ENCODE measurements around the gene STXBP6.

STXBP6 gene

DNA sequence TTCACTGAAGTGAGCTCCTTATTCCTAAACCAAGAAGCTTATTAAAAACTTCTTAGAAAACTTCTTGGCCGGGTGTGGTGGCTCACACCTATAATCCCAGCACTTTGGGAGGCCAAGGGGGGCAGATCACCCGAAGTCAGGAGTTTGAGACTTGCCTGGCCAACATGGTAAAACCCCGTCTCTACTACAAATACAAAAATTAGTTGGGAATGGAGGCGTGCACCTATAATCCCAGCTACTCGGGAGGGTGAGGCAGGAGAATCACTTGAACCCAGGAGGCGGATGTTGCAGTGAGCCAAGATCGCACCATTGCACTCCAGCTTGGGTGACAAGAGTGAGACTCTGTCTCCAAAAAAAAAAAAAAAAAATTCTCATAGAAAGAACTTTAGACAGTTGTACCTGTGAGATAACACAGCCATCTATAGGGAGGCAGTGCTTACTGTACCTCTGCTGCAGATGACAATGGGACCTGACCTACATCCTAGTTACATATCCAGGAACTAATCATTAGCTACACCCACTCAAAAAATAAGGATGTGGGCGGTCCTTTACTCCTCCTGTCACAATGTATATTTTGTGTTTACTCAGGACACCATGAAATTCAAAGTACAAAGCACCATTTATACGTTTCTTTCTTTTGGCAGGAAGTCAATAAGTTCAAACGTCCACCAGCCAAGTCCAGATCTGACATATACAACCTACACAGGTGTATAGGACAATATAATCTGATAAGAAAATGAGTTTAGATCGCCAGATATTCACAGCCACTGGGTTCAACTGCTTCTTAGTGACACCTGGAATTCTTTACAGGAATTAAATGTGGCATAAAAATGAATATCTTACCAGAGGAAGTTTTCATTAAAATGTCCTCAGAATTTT is 14.9 kb downstream of the STXBP6 start:
- intact Hi-C loops (cut with DNase I) = no loop called here
- no peak for DNase-seq

DNA sequence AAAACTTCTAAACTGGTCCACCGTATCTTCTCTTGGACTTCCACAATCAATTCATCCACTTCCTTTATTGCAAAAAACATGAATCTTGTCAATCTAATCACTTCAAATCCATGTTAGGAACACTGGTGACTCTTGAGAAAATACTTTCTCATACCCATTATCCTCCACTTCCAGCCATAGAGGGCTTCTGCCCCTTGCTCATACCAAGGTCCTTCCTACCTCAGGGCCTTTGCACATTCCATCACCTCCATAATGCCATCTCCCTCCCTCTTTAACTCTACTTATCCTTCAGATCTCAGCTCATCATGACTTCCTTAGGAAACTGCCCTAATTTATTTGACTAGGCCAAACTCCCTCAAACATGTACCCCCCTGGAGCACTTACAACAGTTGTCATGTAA is 16.6 kb downstream of the STXBP6 start:
- DNase-seq = no peak
- intact Hi-C loops (cut with DNase I) = no loop called here

DNA sequence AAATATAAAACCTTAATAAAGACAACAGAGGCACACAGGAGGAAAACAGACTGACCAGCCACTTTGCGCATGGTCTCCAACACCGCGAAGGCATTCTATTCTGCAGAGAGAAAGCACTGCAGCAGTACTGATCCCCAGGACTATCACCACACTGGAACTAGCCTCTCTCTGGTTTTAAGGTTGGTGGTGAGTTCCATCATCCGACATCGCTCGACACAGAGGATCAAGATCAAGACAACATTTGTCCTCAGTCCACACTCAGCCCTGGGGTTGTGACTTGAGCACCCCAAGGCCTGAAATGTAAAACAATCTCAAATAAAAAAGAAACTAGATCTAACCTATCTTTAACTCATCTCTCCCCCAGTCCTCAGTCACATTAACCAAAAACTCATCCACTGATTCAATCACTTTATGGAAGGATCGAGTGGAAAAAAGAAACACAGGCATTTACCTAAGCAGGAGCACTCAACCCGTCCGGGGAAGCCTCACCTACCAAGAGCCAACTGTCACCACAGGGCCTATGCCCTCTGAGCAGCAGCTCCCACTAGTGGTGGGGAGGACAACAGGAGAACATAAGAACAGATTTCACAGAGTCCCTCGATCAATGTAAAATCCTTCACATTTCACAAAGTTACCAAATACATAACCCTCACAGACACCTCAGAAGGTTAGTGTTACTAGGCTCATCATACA is 17.7 kb downstream of the STXBP6 start:
- DNase-seq = no peak
- intact Hi-C loops (cut with DNase I) = no loop called here

- no peak for DNase-seq
- intact Hi-C loops (cut with DNase I) = no loop called here
Measured at GRCh38 chr14:25026476-25027137, 23.3 kb downstream of the STXBP6 start.

DNA sequence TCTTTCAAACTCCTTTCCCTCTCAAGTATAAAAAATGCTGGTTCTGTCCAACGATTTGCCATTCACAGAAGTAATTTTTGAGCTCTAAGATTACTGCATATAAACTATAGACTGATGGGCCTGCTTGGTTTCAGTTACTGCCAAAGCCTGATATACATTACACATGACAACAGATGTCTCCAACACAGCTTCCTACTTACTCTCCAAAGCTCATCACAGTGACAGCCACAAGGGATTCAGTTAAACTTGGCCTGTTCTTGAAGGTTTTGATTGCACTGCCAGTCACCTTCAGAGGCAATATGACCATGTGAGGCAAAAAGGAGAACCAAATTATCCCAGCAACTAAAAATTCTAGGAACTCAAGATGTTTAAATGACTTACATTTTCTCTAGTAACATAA is 30.1 kb downstream of the STXBP6 start:
- no peak for DNase-seq
- intact Hi-C loops (cut with DNase I) = no loop called here

DNA sequence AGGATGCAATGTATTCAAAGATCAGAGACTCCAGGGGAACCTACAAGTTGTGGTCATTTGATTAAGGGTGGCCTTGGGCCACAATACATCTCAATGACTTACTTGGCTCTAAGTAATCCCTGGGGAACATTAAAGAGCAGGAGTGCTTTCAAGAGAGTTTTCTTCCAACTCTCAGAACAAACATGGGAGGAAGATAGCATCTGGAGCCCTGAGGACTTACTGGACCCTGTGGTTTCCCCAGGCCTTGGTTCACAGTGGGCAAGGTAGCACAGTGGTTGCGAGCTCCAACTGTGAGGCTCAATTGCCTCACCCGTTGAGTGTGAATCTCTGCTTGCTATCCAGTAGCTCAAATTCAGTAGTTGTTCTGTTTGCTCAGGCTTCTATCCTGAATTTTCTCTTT is 32.4 kb downstream of the STXBP6 start:
- no peak for DNase-seq
- intact Hi-C loops (cut with DNase I) = no loop called here

- no peak for DNase-seq
- intact Hi-C loops (cut with DNase I) = no loop called here
Measured at GRCh38 chr14:25015761-25016160, 34.2 kb downstream of the STXBP6 start.

DNA sequence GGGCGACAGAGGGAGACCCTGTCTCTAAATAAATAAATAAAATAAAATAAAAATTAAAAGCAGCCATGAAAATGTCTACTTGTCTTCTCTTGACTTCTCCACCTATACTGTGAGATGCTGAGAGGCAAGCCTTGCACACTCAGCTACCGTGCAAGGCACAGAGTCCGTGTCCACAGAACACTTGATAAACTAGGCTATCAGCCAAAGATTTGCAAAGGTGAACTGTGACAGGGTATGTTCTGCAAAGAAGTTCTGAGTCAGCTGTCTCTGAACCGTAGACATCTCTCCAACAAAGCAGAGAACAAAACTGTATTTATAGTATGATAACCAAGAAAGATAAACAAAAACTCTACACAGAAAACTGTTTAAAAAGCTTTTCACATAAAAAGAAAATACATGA is 35.5 kb downstream of the STXBP6 start:
- intact Hi-C loops (cut with DNase I) = no loop called here
- DNase-seq = no peak

GRCh38 chr14:25011095-25011494 is 38.9 kb downstream of the STXBP6 start:
- intact Hi-C loops (cut with DNase I) = no loop called here

GRCh38 chr14:25010471-25010870 is 39.5 kb downstream of the STXBP6 start:
- intact Hi-C loops (cut with DNase I) = no loop called here
- DNase-seq = no peak

More at GRCh38 chr14:25011095-25011494, 38.9 kb downstream of the STXBP6 start:
- peak in 8 of 42 donors; percentile 6 to 50 (median 30) for DNase-seq

GRCh38 chr14:25009891-25010290 is 40.1 kb downstream of the STXBP6 start:
- intact Hi-C loops (cut with DNase I) = no loop called here
- no peak for DNase-seq

- DNase-seq = peak in 25 of 42 donors; percentile 15 to 70 (median 28)
- intact Hi-C loops (cut with DNase I) = no loop called here
Measured at GRCh38 chr14:25007832-25008231, 42.1 kb downstream of the STXBP6 start.

DNA sequence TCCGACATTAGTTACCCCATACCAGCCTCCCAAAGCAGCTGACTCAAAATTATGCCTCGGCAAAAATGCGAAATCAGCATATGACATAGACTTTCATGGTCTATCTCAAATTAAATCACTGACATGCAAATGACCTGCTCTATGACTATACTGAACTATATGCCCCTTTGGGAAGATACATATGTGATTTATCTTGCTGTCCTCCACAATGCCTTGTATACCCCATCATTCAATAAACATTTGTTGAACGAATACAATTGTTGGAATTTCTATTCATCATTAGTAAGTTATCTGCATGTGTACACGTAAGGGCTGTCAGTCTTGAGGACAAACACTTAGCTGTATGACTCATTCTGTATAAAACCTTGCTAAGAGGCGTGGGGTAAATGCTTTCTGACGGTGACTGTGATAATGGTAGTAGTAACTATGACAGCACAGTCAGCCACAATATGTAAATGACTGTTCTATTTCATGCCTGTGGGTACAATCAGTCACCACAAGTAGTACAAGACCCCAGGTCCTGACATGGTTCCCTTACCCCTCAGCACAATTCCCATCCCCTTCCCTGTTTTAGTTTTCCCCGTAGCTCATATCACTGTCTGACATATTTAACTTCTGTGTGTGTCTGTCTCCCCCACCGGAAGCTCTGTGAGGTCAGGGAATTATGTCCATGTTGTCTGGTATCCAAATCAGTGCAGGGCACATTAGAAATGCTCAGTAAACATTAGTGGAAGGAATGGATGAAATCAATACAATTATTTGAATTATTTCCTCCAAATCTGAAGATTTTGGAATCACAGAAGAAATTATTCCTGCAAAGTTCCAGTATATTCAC is 42.8 kb downstream of the STXBP6 start:
- DNase-seq = peak in 7 of 42 donors; percentile 4 to 58 (median 26)
- intact Hi-C loops (cut with DNase I) = no loop called here

- intact Hi-C loops (cut with DNase I) = no loop called here
- no peak for DNase-seq
Measured at GRCh38 chr14:25006031-25006430, 43.9 kb downstream of the STXBP6 start.

DNA sequence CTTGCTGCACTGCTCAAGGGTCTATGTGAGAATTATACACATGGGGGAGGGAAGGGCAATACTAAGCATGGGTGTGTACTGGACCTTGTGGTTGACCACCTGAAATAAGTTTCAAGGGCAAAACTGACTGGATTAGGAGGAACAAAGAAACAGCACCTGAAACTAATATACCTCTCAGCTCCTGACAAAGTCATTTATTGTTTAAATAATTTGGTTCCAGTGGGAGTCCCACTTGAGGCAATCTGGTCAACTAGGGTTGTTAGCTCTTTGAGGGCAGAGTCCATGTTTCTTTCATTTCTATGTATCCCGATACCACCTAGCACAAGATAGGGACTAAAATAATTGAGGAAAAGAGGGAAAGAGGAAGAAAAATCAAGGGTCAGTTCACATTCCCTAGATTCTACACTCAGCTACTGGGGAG is 45.5 kb downstream of the STXBP6 start:
- no peak for DNase-seq
- intact Hi-C loops (cut with DNase I) = no loop called here

GRCh38 chr14:25003537-25003936 is 46.4 kb downstream of the STXBP6 start:
- intact Hi-C loops (cut with DNase I) = no loop called here
- no peak for DNase-seq

GRCh38 chr14:25001601-25002000 is 48.3 kb downstream of the STXBP6 start:
- intact Hi-C loops (cut with DNase I) = no loop called here
- no peak for DNase-seq

DNA sequence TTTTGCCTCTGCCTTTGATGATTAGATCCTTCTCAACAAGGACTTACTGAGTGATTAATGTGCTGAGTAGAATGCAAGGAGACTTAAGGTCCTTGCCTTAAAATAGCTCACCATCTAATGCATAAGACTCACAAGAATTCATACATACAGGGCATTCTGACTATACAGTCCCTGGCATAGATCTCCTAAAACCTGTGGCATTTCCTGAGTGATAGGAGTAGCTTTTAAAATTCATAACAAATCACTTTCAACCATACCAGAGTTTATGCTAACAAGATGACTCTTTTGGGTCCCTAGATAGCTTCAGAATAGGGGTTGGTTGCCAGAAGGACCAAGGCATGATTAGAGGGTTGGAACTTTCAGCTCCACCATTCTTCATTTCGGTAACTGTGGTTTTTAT is 48.8 kb downstream of the STXBP6 start:
- DNase-seq = no peak
- intact Hi-C loops (cut with DNase I) = no loop called here

DNA sequence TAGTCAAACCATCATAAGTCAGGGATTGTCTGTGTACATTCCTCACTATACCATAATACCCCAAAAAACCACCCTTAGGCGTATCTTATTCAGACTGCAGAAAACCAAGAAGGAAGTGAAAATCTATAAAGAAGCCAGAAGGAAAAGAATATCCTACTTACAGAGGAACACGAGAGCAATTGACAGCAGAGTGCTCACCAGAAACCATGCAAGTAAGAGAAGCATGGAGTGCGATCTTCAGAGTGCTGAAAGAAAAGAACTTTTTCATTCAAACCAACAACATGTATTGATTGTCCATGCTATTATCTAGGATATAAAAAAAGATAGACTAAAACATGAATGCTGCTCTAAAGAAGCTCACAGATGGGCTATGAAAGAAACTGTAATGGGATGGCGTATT is 50.8 kb downstream of the STXBP6 start:
- intact Hi-C loops (cut with DNase I) = no loop called here
- no peak for DNase-seq

All from head of caudate nucleus (tissue), 42 donors.